Colonic mucosa (tissue), 4 donors: ENCODE data around the gene FOXQ1. TPM values are rescaled to one million over a fixed set of nuclear protein-coding genes. Genes with fewer than 3 reads are reported as not detected.

ENCODE experiments used
- DNase-seq: peaks from one replicate; pipeline ENCODE4 v3.0.0-alpha.2; 2020
- H3K27ac ChIP-seq: fragments of 200-600 bp; one replicate; pipeline ENCODE4 v1.8.0; 2021
- H3K27me3 ChIP-seq: fragments of 200-600 bp; one replicate; pipeline ENCODE4 v1.8.0; 2021
- H3K36me3 ChIP-seq: fragments of 200-600 bp; one replicate; pipeline ENCODE4 v1.8.0; 2021
- H3K4me1 ChIP-seq: fragments of 200-600 bp; one replicate; pipeline ENCODE4 v1.8.0; 2021; ENCODE audit warnings: mild to moderate bottlenecking
- H3K4me3 ChIP-seq: fragments of 200-600 bp; one replicate; pipeline ENCODE4 v1.8.0; 2021
- H3K9ac ChIP-seq, 2 donors: one replicate each; pipeline ENCODE4 v1.7.0; 2013; ENCODE audit warnings: control low read depth in 2 of 2, low read depth in 2 of 2, low read length in 2 of 2
- H3K9me3 ChIP-seq: fragments of 200-600 bp; one replicate; pipeline ENCODE4 v1.8.0; 2021
- intact Hi-C: fragments of 100-400 bp; cut with DNase I; formaldehyde crosslinking; loops from one replicate; pipeline ENCODE4 v1.14.1; 2022
- total RNA-seq, 2 donors: library from RNA; stranded (reverse); fragmentation: NEBNext Ultra II Directional in 1 of 2; extraction: Animal tissue kit (Norgen Biotek cat#: 25700) in 1 of 2; gene quantifications; one replicate each; pipeline ENCODE4 v1.2.1, GENCODE V29; 2021
- TF ChIP-seq, protein P1 (sequence below): fragments of 200-600 bp; IDR thresholded peaks from one replicate; pipeline ENCODE4 v1.8.0; 2022; ENCODE audit warnings: antibody characterized with exemption, mild to moderate bottlenecking
- donor health status: healthy.
- donor health status: DM: no; HTN: no; CAD: no.
- donor health status: DM: no; HTN: no; CAD: no.

The FOXQ1 gene
- total RNA-seq, 2 donors from 2014 or later = 0.42 to 0.82 TPM

DNA sequence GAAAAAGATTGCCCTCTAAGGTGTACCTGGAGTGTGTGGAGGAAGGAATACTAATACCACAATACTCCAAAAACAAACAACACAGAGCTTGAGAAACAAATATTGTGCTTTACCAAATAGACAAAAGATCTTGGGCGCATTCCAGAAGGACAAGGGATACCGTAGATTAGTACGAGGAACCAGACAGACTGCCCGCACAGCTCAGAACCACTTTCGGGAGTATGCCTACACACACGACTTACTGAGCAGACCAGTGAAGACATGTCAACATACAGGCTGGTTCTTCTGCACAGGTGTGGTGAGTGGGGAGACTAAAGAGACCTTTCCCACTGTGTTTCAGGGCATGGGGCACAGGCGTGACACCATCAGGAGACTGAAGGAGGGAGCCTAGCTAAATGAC, 15.8 kb upstream of the FOXQ1 start:
- H3K27me3 ChIP-seq = no peaks in the 10 kb centered on the region
- no peaks in the 10 kb centered on the region for H3K4me1 ChIP-seq
- H3K4me3 ChIP-seq = no peak overlapping the region
- H3K9me3 ChIP-seq = no peaks in the 10 kb centered on the region
- no peak overlapping the region for H3K27ac ChIP-seq
- H3K9ac ChIP-seq = no peak overlapping the region
- no peaks in the 10 kb centered on the region for H3K36me3 ChIP-seq
- intact Hi-C loops = no loop called here
- TF ChIP-seq, protein P1, sequence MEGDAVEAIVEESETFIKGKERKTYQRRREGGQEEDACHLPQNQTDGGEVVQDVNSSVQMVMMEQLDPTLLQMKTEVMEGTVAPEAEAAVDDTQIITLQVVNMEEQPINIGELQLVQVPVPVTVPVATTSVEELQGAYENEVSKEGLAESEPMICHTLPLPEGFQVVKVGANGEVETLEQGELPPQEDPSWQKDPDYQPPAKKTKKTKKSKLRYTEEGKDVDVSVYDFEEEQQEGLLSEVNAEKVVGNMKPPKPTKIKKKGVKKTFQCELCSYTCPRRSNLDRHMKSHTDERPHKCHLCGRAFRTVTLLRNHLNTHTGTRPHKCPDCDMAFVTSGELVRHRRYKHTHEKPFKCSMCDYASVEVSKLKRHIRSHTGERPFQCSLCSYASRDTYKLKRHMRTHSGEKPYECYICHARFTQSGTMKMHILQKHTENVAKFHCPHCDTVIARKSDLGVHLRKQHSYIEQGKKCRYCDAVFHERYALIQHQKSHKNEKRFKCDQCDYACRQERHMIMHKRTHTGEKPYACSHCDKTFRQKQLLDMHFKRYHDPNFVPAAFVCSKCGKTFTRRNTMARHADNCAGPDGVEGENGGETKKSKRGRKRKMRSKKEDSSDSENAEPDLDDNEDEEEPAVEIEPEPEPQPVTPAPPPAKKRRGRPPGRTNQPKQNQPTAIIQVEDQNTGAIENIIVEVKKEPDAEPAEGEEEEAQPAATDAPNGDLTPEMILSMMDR = no peak
- DNase-seq = no peak

- Histone ChIP-seq H3K9me3 (no peaks in the 10 kb centered on the region), H3K27ac (no peak overlapping the region), H3K4me3 (no peak overlapping the region), H3K4me1 (no peaks in the 10 kb centered on the region), H3K9ac (no peak overlapping the region), H3K27me3 (no peaks in the 10 kb centered on the region), H3K36me3 (no peaks in the 10 kb centered on the region)
- DNase-seq = no peak
- TF ChIP-seq, protein P1 = no peak
- intact Hi-C loops = no loop called here
These were observed 15.4 kb upstream of the FOXQ1 start for GRCh38 chr6:1296542-1296941.

DNA sequence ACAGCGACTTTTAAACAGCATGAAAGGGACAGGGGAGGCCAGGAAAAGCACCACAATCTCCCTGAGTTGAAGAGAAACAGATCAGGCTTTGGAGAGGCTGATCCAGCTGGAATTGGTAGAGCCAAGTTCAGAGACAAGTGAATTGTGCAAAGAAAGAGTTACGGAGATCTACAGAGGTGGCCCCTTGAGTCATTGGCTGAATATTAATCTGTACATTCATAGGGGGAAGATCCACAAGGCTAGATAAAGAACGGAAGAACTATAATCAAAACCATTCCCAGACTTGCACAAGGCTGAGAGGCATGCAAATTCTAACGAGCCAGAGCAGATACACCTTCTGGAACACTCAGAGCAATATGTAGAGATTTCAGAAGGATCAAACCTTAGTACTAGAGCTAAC, 14.2 kb upstream of the FOXQ1 start:
- Histone ChIP-seq H3K9ac (no peak overlapping the region), H3K4me1 (no peaks in the 10 kb centered on the region), H3K9me3 (no peaks in the 10 kb centered on the region), H3K27me3 (no peaks in the 10 kb centered on the region), H3K27ac (no peak overlapping the region), H3K4me3 (no peak overlapping the region), H3K36me3 (no peaks in the 10 kb centered on the region)
- TF ChIP-seq, protein P1 = no peak
- intact Hi-C loops = no loop called here
- DNase-seq = no peak

- no peaks in the 10 kb centered on the region for H3K9me3 ChIP-seq
- H3K36me3 ChIP-seq = no peaks in the 10 kb centered on the region
- H3K4me3 ChIP-seq = no peak overlapping the region
- no peak for DNase-seq
- H3K27me3 ChIP-seq = no peaks in the 10 kb centered on the region
- no peaks in the 10 kb centered on the region for H3K4me1 ChIP-seq
- no peak overlapping the region for H3K27ac ChIP-seq
- H3K9ac ChIP-seq = no peak overlapping the region
- intact Hi-C loops = no loop called here
- TF ChIP-seq, protein P1 = no peak
These were observed 13.1 kb upstream of the FOXQ1 start for GRCh38 chr6:1298768-1299167.

GRCh38 chr6:1306133-1306532, 5.8 kb upstream of the FOXQ1 start:
- intact Hi-C loops = no loop called here

More at GRCh38 chr6:1306133-1306532, 5.8 kb upstream of the FOXQ1 start:
- Histone ChIP-seq H3K4me3 (no peak overlapping the region), H3K27me3 (peaks cover 31% of the 10 kb centered on the region), H3K36me3 (no peaks in the 10 kb centered on the region), H3K9me3 (no peaks in the 10 kb centered on the region), H3K4me1 (no peaks in the 10 kb centered on the region), H3K27ac (no peak overlapping the region), H3K9ac (no peak overlapping the region)
- TF ChIP-seq, protein P1 = no peak
- no peak for DNase-seq
